ENCODE measurements around the gene SEMA5A. TPM values are rescaled to one million over a fixed set of nuclear protein-coding genes. Genes with fewer than 3 reads are reported as not detected.

The SEMA5A gene
- total and polyA plus RNA-seq, 7 experiments from 2014 or later, result 0.25 to 0.98 (median 0.46) TPM; not detected in 1

DNA sequence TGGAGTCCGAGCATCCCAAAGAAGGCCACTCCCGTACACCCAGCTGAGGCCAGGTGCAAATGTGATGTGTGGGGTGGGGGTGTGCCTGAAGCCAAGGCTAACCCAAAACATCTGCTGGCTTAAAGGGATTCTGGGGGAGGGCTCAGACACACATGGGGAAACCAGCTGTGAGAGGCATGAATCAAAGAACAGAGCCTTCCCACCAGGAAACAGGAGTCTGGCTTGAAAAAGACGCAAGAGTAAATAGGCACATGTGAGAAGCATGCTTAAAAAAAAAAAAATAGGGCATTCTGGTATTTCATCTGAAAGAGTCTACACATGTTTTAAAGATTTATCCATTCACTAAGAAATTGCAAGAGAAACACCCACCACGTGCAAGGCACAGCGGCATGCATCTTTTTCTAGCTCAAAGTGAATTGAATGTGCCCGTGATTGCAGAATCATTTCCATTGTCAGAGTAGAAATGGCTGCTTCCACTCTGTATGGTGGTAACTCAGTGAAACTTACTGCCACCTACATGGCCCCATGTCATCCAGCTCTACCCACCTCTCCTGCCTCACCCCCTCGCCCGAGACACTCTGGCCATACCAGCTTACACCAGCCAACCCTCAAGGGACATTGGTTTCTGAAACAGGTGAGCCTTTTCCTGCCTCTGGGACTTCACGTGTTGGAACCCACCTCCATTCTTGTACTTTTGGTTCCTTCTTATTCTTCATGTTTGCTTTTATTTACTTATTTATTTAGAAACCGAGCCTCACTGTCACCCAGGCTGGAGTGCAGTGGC is 71.5 kb downstream of the SEMA5A start:
- H3K27me3 Mint-ChIP-seq, result no peaks in the 10 kb centered on the region
- Histone ChIP-seq H3K27ac (ENCODE audit: low read depth, low read length) (no peak overlapping the region), H3K4me1 (ENCODE audit: control insufficient read depth in 2 of 2, insufficient read depth in 2 of 2, low read length in 2 of 2) (no peaks in the 10 kb centered on the region), H3K27me3 (ENCODE audit: control insufficient read depth in 2 of 2, insufficient read depth in 2 of 2, low read length in 2 of 2) (no peaks in the 10 kb centered on the region), H3K36me3 (ENCODE audit: control insufficient read depth in 2 of 3, insufficient read depth in 3 of 3, low read length in 3 of 3) (no peaks in the 10 kb centered on the region), H3K4me3 (ENCODE audit: low read length) (no peak overlapping the region), H3K9me3 (ENCODE audit: control insufficient read depth in 2 of 3, low read length in 3 of 3) (peaks cover 0 to 8% (median 0%) of the 10 kb centered on the region in 3 experiments)
- DNase-seq (no peak), ATAC-seq (no peak)
- peaks cover 7 to 28% (median 18%) of the 10 kb centered on the region in 11 donors for H3K9me3 Mint-ChIP-seq
- H3K4me3 Mint-ChIP-seq, result no peak overlapping the region
- H3K27ac Mint-ChIP-seq, result no peak overlapping the region
- peaks cover 0 to 9% (median 0%) of the 10 kb centered on the region in 5 donors for H3K36me3 Mint-ChIP-seq
- intact Hi-C loops (cut with micrococcal nuclease), result no loop called here
- POLR2A ChIA-PET, result no interaction called here
- H3K4me1 Mint-ChIP-seq, result no peaks in the 10 kb centered on the region
- CTCF ChIA-PET, result no interaction called here

DNA sequence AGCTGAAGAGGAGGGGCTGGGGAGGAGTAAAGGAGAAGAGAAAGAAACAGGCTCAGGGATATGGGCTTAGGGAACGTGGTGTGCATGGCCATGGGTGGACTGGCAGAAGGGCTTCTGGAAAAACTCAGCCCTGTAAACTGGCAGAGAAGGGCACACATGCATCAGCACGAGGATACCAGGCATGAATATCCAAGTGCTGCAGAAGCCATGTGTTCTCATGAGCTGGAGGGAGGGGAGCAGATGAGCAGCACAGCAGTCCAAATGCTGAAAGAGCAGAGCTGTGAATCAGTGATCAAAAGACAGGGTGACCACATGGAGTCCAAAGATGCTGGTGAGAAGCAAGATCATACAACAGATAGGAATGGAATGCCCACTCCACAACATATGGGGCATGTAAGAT is 72.3 kb downstream of the SEMA5A start:
- H3K27ac Mint-ChIP-seq, result no peak overlapping the region
- Histone ChIP-seq H3K27ac (ENCODE audit: low read depth, low read length) (no peak overlapping the region), H3K36me3 (ENCODE audit: control insufficient read depth in 2 of 3, insufficient read depth in 3 of 3, low read length in 3 of 3) (no peaks in the 10 kb centered on the region), H3K9me3 (ENCODE audit: control insufficient read depth in 2 of 3, low read length in 3 of 3) (peaks cover 0 to 8% (median 0%) of the 10 kb centered on the region in 3 experiments), H3K4me3 (ENCODE audit: low read length) (no peak overlapping the region), H3K27me3 (ENCODE audit: control insufficient read depth in 2 of 2, insufficient read depth in 2 of 2, low read length in 2 of 2) (no peaks in the 10 kb centered on the region), H3K4me1 (ENCODE audit: control insufficient read depth in 2 of 2, insufficient read depth in 2 of 2, low read length in 2 of 2) (no peaks in the 10 kb centered on the region)
- H3K9me3 Mint-ChIP-seq, result peaks cover 7 to 22% (median 16%) of the 10 kb centered on the region in 11 donors
- ATAC-seq (no peak), DNase-seq (no peak)
- ChIA-PET CTCF (no interaction called here), POLR2A (no interaction called here)
- intact Hi-C loops (cut with micrococcal nuclease), result no loop called here
- no peaks in the 10 kb centered on the region for H3K4me1 Mint-ChIP-seq
- no peak overlapping the region for H3K4me3 Mint-ChIP-seq
- H3K27me3 Mint-ChIP-seq, result no peaks in the 10 kb centered on the region
- peaks cover 0 to 9% (median 0%) of the 10 kb centered on the region in 5 donors for H3K36me3 Mint-ChIP-seq

DNA sequence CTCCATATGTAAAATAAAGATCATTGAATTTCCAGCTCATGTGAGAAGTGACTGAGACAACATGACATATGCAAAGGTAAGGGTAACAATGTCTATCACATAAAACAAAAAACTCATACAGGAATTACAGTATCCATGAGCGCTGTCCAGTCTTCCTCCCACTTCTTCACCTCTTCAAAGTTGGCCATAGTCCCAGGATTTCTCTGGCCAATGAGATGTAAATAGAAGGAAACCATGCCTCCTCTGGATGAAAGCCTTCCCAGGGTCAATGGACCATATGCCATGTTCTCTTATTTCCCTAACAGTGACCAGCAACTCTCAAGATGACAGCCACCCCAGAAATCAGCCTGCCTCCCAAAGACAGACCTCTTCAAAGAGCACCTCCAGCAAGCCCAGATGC is 75.5 kb downstream of the SEMA5A start:
- no peak overlapping the region for H3K4me3 ChIP-seq (ENCODE audit: low read length)
- no peaks in the 10 kb centered on the region for H3K27me3 Mint-ChIP-seq
- no peak overlapping the region for H3K27ac Mint-ChIP-seq
- POLR2A ChIA-PET, result interaction anchor here (0.7 kb wide), 1 partner anchor 19 kb away, joined by 3 read pairs; no protein-coding TSS in a partner anchor
- DNase-seq (no peak), ATAC-seq (no peak)
- H3K36me3 ChIP-seq (ENCODE audit: control insufficient read depth in 2 of 3, insufficient read depth in 3 of 3, low read length in 3 of 3), result no peaks in the 10 kb centered on the region
- CTCF ChIA-PET, result no interaction called here
- H3K4me1 ChIP-seq (ENCODE audit: control insufficient read depth in 2 of 2, insufficient read depth in 2 of 2, low read length in 2 of 2), result no peaks in the 10 kb centered on the region
- H3K9me3 Mint-ChIP-seq, result peaks cover 0 to 12% (median 6%) of the 10 kb centered on the region in 11 donors
- H3K27ac ChIP-seq (ENCODE audit: low read depth, low read length), result no peak overlapping the region
- H3K9me3 ChIP-seq (ENCODE audit: control insufficient read depth in 2 of 3, low read length in 3 of 3), result no peaks in the 10 kb centered on the region
- no peak overlapping the region for H3K4me3 Mint-ChIP-seq
- H3K4me1 Mint-ChIP-seq, result no peaks in the 10 kb centered on the region
- no peaks in the 10 kb centered on the region for H3K36me3 Mint-ChIP-seq
- intact Hi-C loops (cut with micrococcal nuclease), result no loop called here
- H3K27me3 ChIP-seq (ENCODE audit: control insufficient read depth in 2 of 2, insufficient read depth in 2 of 2, low read length in 2 of 2), result no peaks in the 10 kb centered on the region

DNA sequence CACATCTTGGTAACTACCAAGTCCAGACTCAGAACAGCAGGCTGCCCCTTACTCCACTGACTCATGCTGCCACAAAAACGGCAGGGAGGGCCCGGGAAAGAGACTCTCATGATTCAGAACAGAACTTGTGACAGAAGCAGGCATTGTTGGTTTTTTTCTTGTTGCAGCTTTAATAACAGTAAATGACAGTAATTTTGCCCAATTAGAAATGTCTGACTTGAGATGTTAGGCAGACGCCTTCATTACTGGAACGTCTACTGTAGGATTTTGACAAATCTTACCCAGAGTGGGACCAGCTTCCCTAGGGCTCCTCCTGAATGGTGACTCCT is 77.9 kb downstream of the SEMA5A start:
- intact Hi-C loops (cut with micrococcal nuclease), result no loop called here
- POLR2A ChIA-PET, result no interaction called here
- H3K4me1 ChIP-seq (ENCODE audit: control insufficient read depth in 2 of 2, insufficient read depth in 2 of 2, low read length in 2 of 2), result no peaks in the 10 kb centered on the region
- DNase-seq (no peak), ATAC-seq (no peak)
- no peaks in the 10 kb centered on the region for H3K27me3 Mint-ChIP-seq
- H3K27me3 ChIP-seq (ENCODE audit: control insufficient read depth in 2 of 2, insufficient read depth in 2 of 2, low read length in 2 of 2), result no peaks in the 10 kb centered on the region
- no peaks in the 10 kb centered on the region for H3K9me3 ChIP-seq (ENCODE audit: control insufficient read depth in 2 of 3, low read length in 3 of 3)
- no peak overlapping the region for H3K4me3 Mint-ChIP-seq
- no peak overlapping the region for H3K27ac ChIP-seq (ENCODE audit: low read depth, low read length)
- peaks cover 0 to 8% (median 0%) of the 10 kb centered on the region in 11 donors for H3K9me3 Mint-ChIP-seq
- no peak overlapping the region for H3K27ac Mint-ChIP-seq
- no peak overlapping the region for H3K4me3 ChIP-seq (ENCODE audit: low read length)
- H3K36me3 ChIP-seq (ENCODE audit: control insufficient read depth in 2 of 3, insufficient read depth in 3 of 3, low read length in 3 of 3), result no peaks in the 10 kb centered on the region
- no peaks in the 10 kb centered on the region for H3K36me3 Mint-ChIP-seq
- no peaks in the 10 kb centered on the region for H3K4me1 Mint-ChIP-seq
- CTCF ChIA-PET, result no interaction called here

DNA sequence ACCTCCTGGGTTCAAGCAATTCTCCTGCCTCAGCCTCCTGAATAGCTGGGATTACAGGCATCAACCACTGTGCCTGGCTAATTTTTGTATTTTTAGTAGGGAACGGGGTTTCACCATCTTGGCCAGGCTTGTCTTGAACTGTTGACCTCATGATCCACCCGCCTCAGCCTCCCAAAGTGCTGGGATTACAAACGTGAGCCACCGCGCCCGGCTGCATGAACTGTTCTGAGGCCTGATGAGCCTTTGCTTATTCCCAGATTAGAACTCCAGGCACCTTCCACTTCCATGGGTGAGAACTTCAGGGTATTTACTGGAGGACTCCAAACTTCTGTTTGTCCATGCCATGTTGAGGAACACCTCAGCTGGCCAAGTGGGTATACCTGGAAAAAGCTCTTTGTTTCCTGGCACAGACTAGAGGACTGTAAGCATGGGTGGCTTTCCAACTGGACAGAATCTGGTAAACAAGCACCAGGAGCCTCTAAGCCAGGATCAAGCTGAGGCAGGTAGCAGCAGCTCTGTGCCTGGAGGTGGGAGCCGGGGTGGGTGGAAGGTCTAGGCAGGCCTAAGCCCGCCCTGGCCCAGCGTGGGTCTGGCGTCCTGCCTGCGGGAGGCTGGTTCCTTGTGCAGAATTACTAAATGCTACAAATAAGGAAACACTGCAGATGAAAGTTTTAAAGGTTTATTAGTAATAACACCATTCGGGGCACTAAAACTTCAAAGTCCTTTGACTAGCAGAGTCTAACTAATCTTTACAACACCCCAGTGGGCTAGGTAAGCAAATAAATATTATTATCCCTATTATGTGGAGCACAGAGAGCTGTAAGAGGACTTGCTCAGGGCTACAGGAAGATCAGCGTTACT is 78.4 kb downstream of the SEMA5A start:
- Mint-ChIP-seq H3K9me3 (peaks cover 0 to 11% (median 0%) of the 10 kb centered on the region in 11 donors), H3K36me3 (no peaks in the 10 kb centered on the region), H3K27ac (no peak overlapping the region), H3K27me3 (no peaks in the 10 kb centered on the region), H3K4me3 (no peak overlapping the region), H3K4me1 (no peaks in the 10 kb centered on the region)
- no peak overlapping the region for H3K4me3 ChIP-seq (ENCODE audit: low read length)
- H3K4me1 ChIP-seq (ENCODE audit: control insufficient read depth in 2 of 2, insufficient read depth in 2 of 2, low read length in 2 of 2), result no peaks in the 10 kb centered on the region
- intact Hi-C loops (cut with micrococcal nuclease), result no loop called here
- POLR2A ChIA-PET, result no interaction called here
- CTCF ChIA-PET, result no interaction called here
- H3K9me3 ChIP-seq (ENCODE audit: control insufficient read depth in 2 of 3, low read length in 3 of 3), result no peaks in the 10 kb centered on the region
- H3K27me3 ChIP-seq (ENCODE audit: control insufficient read depth in 2 of 2, insufficient read depth in 2 of 2, low read length in 2 of 2), result no peaks in the 10 kb centered on the region
- DNase-seq, result no peak
- no peak for ATAC-seq
- no peak overlapping the region for H3K27ac ChIP-seq (ENCODE audit: low read depth, low read length)
- no peaks in the 10 kb centered on the region for H3K36me3 ChIP-seq (ENCODE audit: control insufficient read depth in 2 of 3, insufficient read depth in 3 of 3, low read length in 3 of 3)

GRCh38 chr5:9466697-9467096 is 79.2 kb downstream of the SEMA5A start:
- Histone ChIP-seq H3K27me3 (ENCODE audit: control insufficient read depth in 2 of 2, insufficient read depth in 2 of 2, low read length in 2 of 2) (no peaks in the 10 kb centered on the region), H3K4me1 (ENCODE audit: control insufficient read depth in 2 of 2, insufficient read depth in 2 of 2, low read length in 2 of 2) (no peaks in the 10 kb centered on the region), H3K27ac (ENCODE audit: low read depth, low read length) (no peak overlapping the region), H3K9me3 (ENCODE audit: control insufficient read depth in 2 of 3, low read length in 3 of 3) (no peaks in the 10 kb centered on the region), H3K36me3 (ENCODE audit: control insufficient read depth in 2 of 3, insufficient read depth in 3 of 3, low read length in 3 of 3) (no peaks in the 10 kb centered on the region), H3K4me3 (ENCODE audit: low read length) (no peak overlapping the region)
- H3K9me3 Mint-ChIP-seq, result peaks cover 0 to 11% (median 0%) of the 10 kb centered on the region in 11 donors
- ATAC-seq (no peak), DNase-seq (no peak)
- H3K4me1 Mint-ChIP-seq, result no peaks in the 10 kb centered on the region
- no peaks in the 10 kb centered on the region for H3K27me3 Mint-ChIP-seq
- no peak overlapping the region for H3K27ac Mint-ChIP-seq
- ChIA-PET POLR2A (no interaction called here), CTCF (no interaction called here)
- intact Hi-C loops (cut with micrococcal nuclease), result no loop called here
- no peaks in the 10 kb centered on the region for H3K36me3 Mint-ChIP-seq
- no peak overlapping the region for H3K4me3 Mint-ChIP-seq
